Heart left ventricle (tissue), 16 donors: ENCODE measurements around the gene RANGAP1. TPM values are rescaled to one million over a fixed set of nuclear protein-coding genes. Genes with fewer than 3 reads are reported as not detected.

Experiments used
- ATAC-seq, 4 donors: fragments of 200-7000 bp; cut with Tn5 transposase; one replicate each; pipeline ENCODE4 v1.9.1; 2020 to 2022; ENCODE audit warnings: moderate library complexity in 4 of 4, mild to moderate bottlenecking in 3 of 4, moderate number of reproducible peaks in 1 of 4
- DNase-seq, 5 donors: peaks; one replicate each; pipeline ENCODE4 v3.0.0-alpha.2; 2020
- H3K27ac ChIP-seq, 12 donors: fragments of 200-600 bp; sonication (generic) in 4 of 12; one replicate each; pipeline versions ENCODE4 v1.5.0 to v1.8.0; 2016 to 2022; ENCODE audit warnings: mild to moderate bottlenecking in 2 of 12
- H3K27me3 ChIP-seq, 9 donors: fragments of 200-600 bp; sonication (generic) in 2 of 9; one replicate each; pipeline versions ENCODE4 v1.5.1 to v1.8.0; 2016 to 2022; ENCODE audit warnings: mild to moderate bottlenecking in 3 of 9
- H3K36me3 ChIP-seq, 9 donors: fragments of 200-600 bp; sonication (generic) in 2 of 9; one replicate each; pipeline versions ENCODE4 v1.5.0 to v1.8.0; 2018 to 2022; ENCODE audit warnings: mild to moderate bottlenecking in 2 of 9
- H3K4me1 ChIP-seq, 12 donors: fragments of 200-600 bp; sonication (generic) in 4 of 12; one replicate each; pipeline versions ENCODE4 v1.5.0 to v1.8.0; 2016 to 2022; ENCODE audit warnings: mild to moderate bottlenecking in 3 of 12
- H3K4me3 ChIP-seq, 12 donors: fragments of 200-600 bp; sonication (generic) in 4 of 12; one replicate each; pipeline versions ENCODE4 v1.5.0 to v1.8.0; 2017 to 2022; ENCODE audit warnings: mild to moderate bottlenecking in 9 of 12, moderate library complexity in 4 of 12
- H3K9me3 ChIP-seq, 12 donors: fragments of 200-600 bp; sonication (generic) in 4 of 12; one replicate each; pipeline versions ENCODE4 v1.5.0 to v1.8.0; 2016 to 2022; ENCODE audit warnings: mild to moderate bottlenecking in 1 of 12
- POLR2A ChIP-seq, 2 donors: fragments of 450-650 bp; IDR thresholded peaks; one replicate each; pipeline ENCODE4 v1.6.1; 2017; ENCODE audit warnings: antibody characterized with exemption in 2 of 2, mild to moderate bottlenecking in 2 of 2, moderate library complexity in 2 of 2
- WGBS, 4 donors: extraction: QIAGEN DNeasy Blood & Tissue Kit in 2 of 4; methylation state at CpG; one replicate each; pipeline versions ENCODE4 v1.1.5 to v1.1.7; 2013 to 2018; 5-methylcytosine and 5-hydroxymethylcytosine counted together
- intact Hi-C, 10 donors: fragments of 100-400 bp; cut with DNase I; formaldehyde crosslinking; loops; one replicate each; pipeline versions ENCODE4 v1.11.1 to v1.14.2; 2022
- polyA plus RNA-seq, 2 donors: library from polyadenylated mRNA; stranded (reverse); fragments of 200-250 nt; gene quantifications; one replicate each; pipeline ENCODE4 v1.2.3, GENCODE V29; 2013
- total RNA-seq, 9 donors: library from RNA; depleted of rRNA in 2 of 9; stranded (reverse); fragments of >200 nt in 2 of 9; fragmentation: NEBNext Ultra II Directional in 3 of 9; extraction: Animal tissue kit (Norgen Biotek cat#: 25700) in 3 of 9; gene quantifications; one replicate each; pipeline versions ENCODE4 v1.1.0 to v1.2.4, GENCODE V29; 2016 to 2023
- TF ChIP-seq, protein P1 (sequence below), 12 donors: fragments of 200-600 bp; sonication (generic) in 4 of 12; IDR thresholded peaks; one replicate each; pipeline versions ENCODE4 v1.5.0 to v1.8.0; 2018 to 2022; ENCODE audit warnings: antibody characterized with exemption in 12 of 12, mild to moderate bottlenecking in 5 of 12
- donor health status: ischemic (EF 13 %, LVEDD 7.1; RV severe dilation, severe dysfunction).
- donor health status: healthy with polysubstance abuse.
- donor health status: DM: no; HTN: yes; CAD: no.
- donor health status: DM: no; HTN: no; CAD: no.
- donor health status: ischemic (EF 25% LVEDD 6.9; RV normal size, moderate dysfunction).
- donor health status: ischemic (EF 25% LVEDD 5.7; RV mildly dilated, moderate dysfunction).
- donor health status: healthy.
- donor health status: DM: yes; HTN: yes; CAD: no.
- donor health status: ischemic (EF 35%, LVEDD 5.7; RV mildly dilated, moderate dysfunction).
- donor health status: nonischemic (EF 11% LVEDD 7.7; RV severe dilation, severe dysfunction).
- donor health status: DM: yes; HTN: yes; CAD: no.
- donor health status: PGD.
- donor health status: ischemic (EF 29% LVEDD 5.4; RV normal size, mild dysfunction).
- donor health status: nonischemic (EF 23%, LVEDD 6.1; RV moderate dilation, normal function).

The RANGAP1 gene
- total and polyA plus RNA-seq, 11 donors: 23.7 to 125 (median 35.0) TPM

DNA sequence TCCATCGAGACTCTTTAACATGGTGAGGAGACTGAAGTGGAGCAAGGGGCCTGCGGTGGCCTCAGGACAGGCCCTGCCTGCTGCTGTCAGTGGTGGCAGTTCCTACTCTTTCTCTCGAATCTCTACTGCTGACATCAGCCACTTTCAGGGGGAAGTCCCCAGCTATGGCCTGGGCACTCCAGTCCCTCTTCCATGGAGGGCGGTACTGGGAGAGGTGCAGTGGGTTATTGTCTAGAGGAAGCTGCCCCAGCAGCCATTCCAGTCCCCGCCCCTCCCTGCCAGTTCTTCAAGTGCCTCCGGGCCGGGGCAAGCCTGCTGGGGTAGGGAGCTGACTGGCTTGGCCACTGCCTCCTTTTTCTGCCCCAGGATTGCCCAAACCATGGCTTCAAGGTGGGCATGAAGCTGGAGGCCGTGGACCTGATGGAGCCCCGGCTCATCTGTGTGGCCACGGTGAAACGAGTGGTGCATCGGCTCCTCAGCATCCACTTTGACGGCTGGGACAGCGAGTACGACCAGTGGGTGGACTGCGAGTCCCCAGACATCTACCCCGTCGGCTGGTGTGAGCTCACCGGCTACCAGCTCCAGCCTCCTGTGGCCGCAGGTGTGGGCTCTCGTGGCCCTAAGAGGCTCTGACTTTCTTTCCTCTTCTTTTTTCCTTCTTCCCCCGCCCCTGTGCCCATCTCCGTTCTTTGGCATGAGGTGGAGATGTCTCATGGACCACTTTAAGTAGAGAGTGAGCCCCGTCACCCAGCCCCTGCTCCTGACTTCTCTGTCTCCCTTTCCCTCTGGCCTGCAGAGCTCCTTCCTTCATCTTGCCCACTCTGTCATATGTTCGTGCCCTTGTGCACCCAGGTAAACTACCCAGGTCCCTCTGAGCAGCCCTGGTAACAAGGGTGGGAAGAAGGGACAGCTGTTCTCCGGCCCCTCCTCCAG lies 59.0 kb downstream of the RANGAP1 start:
- intact Hi-C loops: no loop called here

DNA sequence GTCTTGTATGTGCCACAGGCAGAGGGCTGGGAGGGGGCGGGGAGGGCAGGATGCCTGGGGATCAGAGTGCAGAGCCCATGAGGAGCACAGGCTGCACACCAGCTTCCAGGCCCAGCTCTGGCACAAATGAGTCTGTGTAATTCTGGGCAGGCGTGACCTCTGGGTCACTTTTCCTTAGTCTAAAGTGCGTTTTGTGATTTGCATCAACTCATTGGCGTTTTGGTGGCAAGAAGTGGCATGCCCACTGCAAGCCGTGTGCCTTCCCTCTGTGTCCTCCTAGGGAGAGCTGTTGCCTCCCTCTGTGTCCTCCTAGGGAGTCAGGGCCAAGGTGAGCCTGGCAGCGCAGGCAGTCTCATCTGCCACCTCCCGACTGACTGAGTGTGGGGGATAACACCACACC lies 62.5 kb downstream of the RANGAP1 start:
- intact Hi-C loops: no loop called here
- Histone ChIP-seq H3K4me3 (no peak overlapping the region), H3K27me3 (no peaks in the 10 kb centered on the region), H3K36me3 (peaks cover 4 to 98% (median 91%) of the 10 kb centered on the region in 9 donors), H3K4me1 (peaks cover 0 to 5% (median 0%) of the 10 kb centered on the region in 12 donors), H3K9me3 (no peaks in the 10 kb centered on the region), H3K27ac (no peak overlapping the region)
- DNase-seq (no peak), ATAC-seq (no peak)
- TF ChIP-seq, protein P1, sequence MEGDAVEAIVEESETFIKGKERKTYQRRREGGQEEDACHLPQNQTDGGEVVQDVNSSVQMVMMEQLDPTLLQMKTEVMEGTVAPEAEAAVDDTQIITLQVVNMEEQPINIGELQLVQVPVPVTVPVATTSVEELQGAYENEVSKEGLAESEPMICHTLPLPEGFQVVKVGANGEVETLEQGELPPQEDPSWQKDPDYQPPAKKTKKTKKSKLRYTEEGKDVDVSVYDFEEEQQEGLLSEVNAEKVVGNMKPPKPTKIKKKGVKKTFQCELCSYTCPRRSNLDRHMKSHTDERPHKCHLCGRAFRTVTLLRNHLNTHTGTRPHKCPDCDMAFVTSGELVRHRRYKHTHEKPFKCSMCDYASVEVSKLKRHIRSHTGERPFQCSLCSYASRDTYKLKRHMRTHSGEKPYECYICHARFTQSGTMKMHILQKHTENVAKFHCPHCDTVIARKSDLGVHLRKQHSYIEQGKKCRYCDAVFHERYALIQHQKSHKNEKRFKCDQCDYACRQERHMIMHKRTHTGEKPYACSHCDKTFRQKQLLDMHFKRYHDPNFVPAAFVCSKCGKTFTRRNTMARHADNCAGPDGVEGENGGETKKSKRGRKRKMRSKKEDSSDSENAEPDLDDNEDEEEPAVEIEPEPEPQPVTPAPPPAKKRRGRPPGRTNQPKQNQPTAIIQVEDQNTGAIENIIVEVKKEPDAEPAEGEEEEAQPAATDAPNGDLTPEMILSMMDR (IDR thresholded peaks at IDR 0.05): no peak
- no peak for TF ChIP-seq POLR2A (IDR thresholded peaks at IDR 0.05)
- 86 to 95% (median 91%) methylated on average over 7 of the region's 7 CpGs for WGBS, 4 donors

More for the DNA sequence above, 59.0 kb downstream of the RANGAP1 start:
- 89 to 95% (median 94%) methylated on average over 25 to 26 of the region's 26 CpGs for WGBS, 4 donors
- no peaks in the 10 kb centered on the region for H3K9me3 ChIP-seq
- H3K27ac ChIP-seq: peak overlapping the region in 1 of 12 donors; percentile 66
- peaks cover 0 to 31% (median 24%) of the 10 kb centered on the region in 12 donors for H3K4me1 ChIP-seq
- ATAC-seq (peak in 3 of 4 donors; percentile 14 to 44 (median 34)), DNase-seq (peak in 3 of 5 donors; percentile 39 to 70 (median 57))
- no peaks in the 10 kb centered on the region for H3K27me3 ChIP-seq
- TF ChIP-seq, protein P1 (IDR thresholded peaks at IDR 0.05): no peak
- TF ChIP-seq POLR2A (IDR thresholded peaks at IDR 0.05): no peak
- no peak overlapping the region for H3K4me3 ChIP-seq
- H3K36me3 ChIP-seq: peaks cover 0 to 74% (median 67%) of the 10 kb centered on the region in 9 donors

DNA sequence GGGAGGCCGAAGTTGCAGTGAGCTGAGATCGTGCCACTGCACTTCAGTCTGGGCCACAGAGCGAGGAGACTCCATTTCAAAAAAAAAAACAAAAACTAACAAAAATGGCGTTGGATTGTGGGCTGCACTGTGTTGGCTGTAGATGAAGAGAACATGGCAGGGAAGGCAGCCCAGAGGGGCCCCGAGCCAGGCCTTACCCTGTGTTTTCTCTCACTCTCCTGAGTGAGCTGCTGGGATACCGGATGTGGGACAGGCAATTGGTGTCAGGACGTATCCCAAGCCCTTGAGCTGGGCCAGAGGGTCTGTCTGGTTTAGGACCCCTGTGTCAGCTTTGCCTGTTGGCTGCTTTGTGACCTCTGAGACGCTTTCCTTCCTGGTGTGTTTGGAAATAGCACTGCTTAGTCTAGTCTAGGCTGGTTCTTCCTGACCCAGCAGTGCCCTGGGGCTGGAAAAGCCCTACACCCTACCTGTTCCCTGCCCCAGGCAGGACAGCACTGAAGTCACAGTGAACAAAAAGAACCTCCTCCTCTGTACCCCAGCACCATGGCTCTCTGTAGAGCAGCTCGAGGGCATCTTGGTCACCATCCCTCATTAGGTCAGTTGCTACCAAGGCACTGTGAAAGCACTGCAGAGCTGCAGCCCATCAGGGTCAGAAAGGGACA lies 63.0 kb downstream of the RANGAP1 start:
- no peak overlapping the region for H3K27ac ChIP-seq
- no peak for ATAC-seq
- H3K36me3 ChIP-seq: peaks cover 4 to 93% (median 87%) of the 10 kb centered on the region in 9 donors

More for the DNA sequence above, 63.0 kb downstream of the RANGAP1 start:
- Histone ChIP-seq H3K4me3 (no peak overlapping the region), H3K27me3 (no peaks in the 10 kb centered on the region), H3K4me1 (peaks cover 0 to 11% (median 5%) of the 10 kb centered on the region in 12 donors), H3K9me3 (no peaks in the 10 kb centered on the region)
- TF ChIP-seq, protein P1 (IDR thresholded peaks at IDR 0.05): no peak
- intact Hi-C loops: no loop called here
- 82 to 95% (median 92%) methylated on average over 9 of the region's 9 CpGs for WGBS, 4 donors
- DNase-seq: no peak
